GM21447 (cell line): ENCODE data around the gene EN1.

Experiments used
- ATAC-seq: cut with Tn5 transposase; IDR thresholded peaks from one replicate; pipeline ENCODE4 v1.9.1; 2021; ENCODE audit not compliant: unreplicated experiment

Gene EN1

GRCh38 chr2:118843483-118844132 is 3.8 kb downstream of the EN1 start:
- no peak for ATAC-seq

DNA sequence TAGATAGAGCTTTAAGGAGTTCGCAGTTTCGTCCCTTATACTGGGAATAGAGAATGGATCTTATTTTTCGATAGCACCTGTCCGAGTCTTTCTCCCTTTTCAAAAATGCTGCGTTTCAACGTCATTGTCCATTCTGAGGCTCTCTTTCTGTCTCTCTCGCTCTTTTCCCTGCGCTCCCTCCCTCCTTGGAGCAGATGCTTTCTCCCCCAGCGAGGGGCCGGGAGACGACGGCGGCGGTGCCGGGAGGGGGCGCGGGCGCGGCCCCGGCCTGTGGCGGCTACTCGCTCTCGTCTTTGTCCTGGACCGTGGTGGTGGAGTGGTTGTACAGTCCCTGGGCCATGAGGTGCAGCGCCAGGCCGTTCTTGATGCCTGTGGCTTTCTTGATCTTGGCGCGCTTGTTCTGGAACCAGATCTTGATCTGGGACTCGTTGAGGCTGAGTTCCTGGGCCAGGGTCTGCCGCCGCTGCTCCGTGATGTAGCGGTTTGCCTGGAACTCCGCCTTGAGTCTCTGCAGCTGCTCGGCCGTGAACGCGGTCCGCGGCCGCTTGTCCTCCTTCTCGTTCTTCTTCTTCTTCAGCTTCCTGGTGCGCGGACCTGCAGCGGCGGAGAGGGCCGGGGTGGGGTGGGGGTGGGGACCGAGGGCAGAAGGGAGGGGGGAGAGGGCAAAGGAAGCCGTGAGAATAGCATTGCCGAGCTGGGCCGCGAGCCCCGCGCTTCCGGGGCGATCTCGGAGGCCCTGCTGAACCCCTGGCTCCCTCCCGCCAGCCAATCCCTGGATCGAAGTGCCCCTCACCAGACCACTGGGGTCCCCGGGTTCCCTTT is 4.6 kb downstream of the EN1 start:
- no peak for ATAC-seq

DNA sequence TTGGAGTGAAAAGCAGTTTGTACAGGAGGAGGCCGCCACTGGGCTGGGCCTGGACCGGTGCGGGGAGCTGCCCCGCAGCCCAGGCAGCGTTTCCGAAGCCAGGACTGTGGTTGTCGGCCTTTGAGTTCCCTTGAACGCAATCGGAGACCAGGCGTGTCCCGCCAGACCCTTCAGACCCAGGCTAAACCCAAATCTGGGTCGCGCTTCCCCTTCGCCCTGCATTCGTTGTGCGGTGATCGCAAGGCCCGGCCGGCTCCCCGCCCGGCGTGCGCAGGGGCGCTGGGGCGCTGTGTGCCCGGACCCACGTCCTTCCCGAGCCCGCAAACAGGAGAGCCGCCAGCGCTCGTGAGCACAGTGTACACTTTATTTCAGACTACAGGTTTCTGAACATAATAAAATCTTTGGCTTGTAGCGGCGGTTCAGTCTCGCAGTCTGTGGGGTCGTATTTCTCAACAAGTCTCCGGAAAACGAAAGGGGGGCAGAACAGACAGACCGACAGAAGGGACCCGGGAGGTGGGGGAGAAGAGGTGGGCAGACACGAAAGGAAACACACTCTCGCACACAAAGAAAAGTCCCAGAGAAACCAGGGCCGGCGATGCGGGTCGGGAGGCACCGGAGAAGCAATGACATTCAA is 5.5 kb downstream of the EN1 start:
- no peak for ATAC-seq

DNA sequence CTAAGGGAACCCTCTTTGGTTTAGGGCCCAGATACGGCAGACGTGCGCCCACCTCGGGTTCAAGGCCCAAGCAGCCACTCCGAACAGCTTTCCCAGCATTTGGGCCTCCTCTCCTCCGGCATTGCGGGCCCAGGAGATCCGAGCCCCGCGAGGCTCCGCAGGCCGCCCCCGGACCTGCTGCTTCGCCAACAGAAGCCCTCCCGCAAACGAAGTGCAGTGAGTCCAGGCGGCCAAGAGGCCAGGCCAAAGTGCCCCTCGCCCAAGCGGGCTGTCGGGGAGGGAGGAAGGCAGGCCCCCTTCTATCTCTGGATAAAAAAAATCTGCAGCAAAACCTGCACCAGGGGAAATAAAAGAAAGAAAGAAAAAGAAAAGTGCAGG is 6.0 kb downstream of the EN1 start:
- ATAC-seq: no peak

DNA sequence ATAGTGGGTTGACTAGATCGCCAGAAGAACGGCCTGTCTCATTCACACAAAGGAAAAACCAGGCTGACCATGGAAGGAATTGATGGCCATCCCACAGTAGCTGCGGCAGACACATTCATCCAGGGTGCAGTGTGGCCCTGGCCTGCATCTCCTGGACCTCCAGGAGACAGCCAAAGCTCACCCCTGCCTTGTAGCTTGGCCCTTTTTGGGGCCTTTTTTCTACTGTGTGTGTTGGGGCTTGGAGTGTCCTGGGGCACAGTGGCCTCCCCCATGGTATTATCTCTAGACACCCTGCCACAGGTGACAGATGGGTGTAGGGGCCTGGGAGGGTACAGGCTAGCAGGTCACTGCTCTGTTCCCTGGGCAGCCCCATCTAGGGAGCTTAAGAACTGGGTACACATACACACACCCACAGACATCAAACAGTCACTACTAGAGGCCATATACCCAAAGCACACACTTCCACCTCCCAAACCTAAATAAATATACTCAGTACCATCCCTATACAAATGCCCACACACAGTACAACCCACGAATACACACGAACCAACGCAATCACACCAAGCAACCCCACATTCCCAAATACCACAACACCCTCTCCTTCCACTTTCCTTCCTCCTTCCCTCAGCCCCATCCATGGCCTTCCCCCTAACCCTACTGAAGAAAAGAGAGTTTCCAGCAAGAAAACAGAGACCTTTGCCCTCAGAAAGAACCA is 8.6 kb downstream of the EN1 start:
- no peak for ATAC-seq

DNA sequence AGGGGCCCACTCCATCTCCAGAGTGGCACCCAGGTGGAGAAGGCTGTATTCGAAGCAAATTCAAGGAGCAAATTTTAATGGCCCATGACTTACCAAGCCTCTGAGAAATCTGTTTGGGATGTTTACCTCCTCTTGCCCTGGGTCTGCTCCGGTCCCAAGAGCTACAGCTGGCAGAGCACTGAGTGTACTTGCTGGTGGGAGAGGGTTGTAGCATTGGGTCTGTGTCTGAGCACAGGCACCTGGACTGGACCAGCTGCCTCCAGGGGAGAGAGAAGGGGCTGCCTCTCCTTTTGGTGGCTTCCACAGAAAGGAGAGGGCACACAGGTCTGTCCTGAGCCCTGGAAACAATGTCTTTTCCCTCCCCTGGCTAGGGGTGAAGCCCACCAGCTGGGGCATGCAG is 9.8 kb downstream of the EN1 start:
- no peak for ATAC-seq

DNA sequence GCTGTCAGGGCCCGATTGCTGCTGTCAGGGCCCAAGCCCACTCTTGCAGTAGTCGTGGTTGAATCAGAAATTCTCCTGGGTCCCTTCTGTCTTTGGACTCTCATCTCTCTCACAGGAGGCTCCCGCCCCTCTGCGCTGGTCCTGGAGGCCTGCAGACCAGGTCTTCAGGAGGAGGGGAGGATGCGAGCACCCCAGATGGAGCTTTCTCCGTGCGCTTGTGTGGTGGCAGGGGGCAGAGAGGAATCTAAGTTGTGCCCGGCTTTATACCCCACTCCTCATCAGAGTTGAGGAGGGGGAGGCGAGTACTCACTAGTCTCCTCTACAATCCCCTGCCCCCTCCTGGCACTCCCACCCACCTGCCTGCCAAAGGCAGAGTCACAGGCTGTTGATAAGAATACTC is 10.4 kb downstream of the EN1 start:
- no peak for ATAC-seq

DNA sequence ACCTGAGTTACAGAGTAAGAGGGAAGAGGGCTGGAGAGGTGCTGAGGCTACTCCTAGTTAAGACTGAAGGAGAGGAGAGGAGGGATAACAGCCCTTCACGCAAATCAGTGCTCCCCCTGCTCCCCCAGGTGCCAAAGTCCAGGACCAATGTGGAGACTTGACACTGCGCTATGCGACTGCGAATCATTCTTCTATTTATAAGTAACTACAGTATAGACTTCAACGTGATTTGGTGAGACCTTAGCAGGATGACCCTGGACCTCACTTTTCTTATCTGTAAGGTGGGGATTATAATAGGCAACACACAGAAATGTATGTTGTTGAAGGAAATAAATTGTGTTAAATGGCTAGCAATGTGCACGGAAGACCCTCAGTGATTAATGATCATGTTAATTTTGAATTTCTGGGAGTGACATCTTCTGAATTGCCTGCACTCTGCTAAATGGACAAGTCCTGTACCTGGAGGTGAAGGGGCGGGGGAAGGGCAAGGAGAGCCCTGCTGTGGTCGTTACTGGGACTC is 11.0 kb downstream of the EN1 start:
- no peak for ATAC-seq

GRCh38 chr2:118835746-118836410 is 11.6 kb downstream of the EN1 start:
- no peak for ATAC-seq

DNA sequence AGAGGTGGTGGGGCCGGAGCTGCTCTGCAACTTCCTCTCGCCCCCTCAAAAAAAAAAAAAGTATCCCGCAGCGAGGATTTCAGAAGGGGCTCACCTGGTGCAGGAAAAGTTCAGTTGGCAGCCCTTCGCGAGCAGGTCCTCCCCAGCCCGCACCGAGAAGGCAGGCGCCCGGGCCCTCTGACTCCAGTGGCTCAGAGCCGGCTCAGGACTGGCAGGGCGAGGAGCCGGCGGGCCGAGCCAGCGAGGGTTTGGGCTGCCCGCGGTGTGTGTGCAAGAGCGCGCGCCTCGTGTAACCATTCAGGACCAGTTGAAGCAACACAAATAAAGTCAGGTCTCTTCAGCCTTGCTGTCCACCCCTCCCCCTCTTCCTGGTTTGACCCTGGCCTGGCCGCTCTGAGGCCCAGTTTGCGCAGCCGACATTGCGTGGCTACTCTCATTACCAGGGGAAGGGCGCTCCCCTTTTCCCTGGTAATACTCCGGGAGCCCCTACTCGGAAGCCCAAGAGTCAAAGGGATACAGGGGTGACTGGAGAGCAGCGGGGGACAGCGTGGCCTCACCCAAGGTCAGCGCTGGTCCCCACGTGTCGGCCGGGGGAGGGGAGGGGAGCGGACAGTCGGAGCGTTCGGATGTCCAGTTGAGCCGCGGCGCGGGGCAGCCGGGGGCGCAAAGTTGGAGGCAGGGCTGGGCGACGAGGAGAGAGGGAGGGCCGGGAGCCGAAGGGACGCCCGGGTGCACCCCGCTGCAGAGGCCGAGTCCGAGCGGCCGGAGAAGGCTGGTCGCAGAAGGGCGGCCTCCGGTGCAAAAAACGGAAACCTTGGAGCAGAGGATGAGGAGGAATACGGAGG is 12.3 kb downstream of the EN1 start:
- no peak for ATAC-seq

DNA sequence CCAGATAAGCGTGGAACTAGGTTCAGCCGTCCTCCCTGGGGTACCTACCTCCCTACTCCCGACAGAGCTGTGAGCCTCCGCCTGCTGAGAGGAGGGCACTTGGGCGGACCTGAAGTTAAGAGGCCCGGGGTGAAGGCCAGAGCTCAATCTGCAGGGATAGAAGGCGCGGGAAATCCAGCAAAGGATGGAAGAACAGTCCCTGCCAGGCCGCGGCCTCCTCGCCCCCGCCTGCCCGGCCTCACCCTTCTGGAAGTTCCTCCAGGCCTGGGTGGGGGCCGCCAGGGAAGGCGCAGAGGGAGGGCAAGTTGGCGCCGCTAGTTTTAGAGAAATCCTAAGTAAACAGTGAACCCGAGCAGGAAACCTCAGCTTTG is 13.0 kb downstream of the EN1 start:
- ATAC-seq: no peak

DNA sequence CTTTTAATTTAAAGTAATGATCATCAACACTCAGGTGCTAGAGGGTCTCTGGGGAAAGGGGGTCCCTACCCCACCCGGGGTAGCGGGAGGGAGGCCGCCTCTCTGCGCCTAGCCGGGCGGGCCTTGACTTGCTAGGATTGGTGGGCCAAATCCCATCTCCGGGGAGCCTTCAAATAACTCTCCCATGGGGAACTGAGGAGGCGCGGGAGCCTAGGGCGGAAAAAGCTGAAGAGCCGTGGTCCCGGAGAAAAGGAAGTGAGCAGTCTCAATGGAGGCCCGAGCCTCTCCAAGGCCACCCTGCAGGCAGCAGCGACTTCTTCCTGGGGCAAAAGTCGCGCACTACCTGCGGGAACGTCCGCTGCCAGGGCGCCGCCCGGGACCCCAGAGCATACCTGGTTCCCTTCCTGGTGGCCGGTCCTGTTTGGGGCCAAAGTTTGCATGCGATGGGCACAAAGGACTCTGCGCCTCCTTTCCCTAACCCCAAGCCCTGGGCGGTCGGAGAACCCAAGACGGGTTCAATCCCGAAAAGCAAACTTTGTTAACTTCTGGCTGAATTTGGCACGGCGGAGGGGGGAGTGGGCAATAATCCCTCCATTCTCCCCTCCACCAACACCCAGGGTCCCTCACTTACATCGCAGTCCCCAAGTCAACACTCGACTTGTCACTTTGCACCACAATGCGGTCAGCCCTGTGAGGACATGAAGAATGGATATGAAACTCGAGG is 13.6 kb downstream of the EN1 start:
- ATAC-seq: no peak

DNA sequence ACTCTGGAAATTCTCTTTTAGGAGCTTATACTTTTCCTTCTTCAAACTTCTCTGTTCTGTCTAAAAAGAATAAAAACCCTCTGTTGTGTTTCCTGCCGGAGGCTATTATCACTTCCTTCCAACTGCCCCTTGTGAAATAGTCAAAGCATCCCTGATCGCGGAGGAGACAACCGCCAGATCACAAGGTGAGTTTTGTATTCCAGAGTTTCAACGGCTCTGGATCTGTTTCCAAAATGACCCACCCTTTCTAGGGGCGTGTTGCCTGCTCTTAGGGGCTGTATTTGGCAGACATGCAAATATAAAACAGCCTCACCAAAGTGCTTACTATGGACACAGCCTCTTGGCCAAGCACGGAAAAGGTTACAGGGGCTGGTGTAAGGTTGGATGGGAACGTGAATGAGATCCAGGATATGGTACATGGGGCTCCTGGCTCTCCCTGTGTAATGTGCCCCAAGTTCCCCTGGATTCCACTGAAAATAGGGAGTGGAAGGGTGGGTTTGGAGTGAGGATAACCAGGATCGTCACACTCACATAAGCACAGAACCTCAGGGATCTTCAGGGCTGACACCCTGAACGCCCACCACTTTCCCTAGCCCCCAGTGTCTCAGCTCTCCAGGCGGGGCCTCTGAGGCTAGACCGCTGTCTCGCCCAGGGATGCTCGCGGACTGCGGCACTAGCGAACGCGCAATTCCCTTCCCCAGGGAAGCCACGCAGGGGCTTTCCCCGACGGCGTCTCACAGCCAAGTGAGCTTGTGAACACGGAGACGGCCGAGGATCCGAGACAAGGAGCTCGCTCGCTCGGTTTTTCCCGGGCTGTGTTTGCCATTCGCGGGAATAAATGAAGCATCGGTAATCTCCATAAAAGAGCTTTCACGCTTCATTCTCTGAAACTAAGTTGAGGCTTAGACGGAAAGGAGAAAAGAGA is 14.4 kb downstream of the EN1 start:
- ATAC-seq: no peak

DNA sequence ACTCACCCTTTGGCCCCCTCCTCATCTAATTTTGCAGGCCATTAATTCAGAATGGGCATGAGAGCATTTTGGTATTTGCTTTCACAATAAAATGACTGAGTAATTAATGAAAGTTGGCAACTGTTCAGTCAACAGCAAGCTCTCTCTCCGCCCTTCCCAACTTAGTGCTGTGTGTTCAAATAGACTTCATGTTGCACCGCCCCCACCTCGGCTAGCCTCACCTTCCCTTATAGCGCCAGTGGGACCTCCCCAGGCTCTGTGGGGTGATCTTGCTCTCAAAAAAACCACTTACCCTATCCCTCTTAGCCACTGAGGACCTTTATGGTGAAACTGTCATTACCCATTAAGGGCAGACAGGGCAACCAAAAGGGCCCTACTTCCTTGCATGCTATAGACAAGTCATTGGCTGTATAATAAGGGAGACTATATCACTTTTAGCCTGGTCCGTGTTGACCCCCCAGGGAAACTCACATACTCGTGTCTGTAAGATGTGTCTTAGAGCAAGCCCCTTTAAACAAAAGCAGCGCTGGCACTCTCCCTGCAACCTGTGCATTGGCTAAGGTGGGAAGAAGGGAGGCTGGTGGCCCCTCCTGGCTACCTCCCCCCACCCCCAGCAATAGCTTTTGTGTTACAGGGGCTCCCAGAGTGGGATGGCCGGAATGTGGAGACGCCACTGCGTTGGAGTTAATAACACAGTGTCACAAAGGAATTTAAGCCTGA is 15.2 kb downstream of the EN1 start:
- ATAC-seq: no peak

GRCh38 chr2:118830881-118831280 is 16.6 kb downstream of the EN1 start:
- no peak for ATAC-seq

DNA sequence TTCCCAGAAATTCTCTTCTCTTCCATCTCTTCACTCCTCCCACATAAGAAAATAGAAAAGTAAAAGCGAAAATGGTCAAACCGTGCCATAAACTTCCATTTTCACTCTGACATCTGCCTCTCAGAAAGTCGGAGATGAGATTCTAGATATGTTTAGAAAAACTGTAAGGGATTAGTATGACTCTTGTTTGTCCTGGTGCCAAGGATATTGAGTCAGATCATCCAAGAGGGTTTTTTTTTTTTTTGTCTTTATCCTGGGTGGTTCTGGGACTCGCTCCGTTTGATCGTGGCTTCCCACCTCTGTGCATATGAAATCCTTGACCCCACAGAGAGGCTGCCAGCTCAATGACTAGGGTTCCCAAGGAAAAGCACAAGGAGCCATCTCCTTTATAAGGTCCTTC is 17.3 kb downstream of the EN1 start:
- ATAC-seq: no peak

DNA sequence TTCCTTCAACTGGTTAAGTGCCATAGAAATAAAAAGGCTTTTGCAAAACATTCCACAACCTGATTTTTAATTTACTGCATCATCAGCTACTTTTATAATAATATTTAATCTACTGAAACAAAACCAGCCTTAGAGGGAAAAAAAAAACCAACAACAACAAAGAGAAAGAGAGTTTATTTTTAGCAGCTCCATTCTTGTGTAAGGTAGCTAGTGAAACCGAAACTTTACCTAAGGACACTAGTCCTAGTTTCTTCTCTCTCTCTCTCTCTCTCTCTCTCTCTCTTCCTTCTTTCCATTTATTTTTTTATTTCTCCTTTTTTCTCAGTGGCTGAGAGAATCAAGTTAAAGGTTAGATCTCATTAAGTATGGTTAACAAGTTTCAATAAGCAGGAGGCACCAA is 21.4 kb downstream of the EN1 start:
- no peak for ATAC-seq

DNA sequence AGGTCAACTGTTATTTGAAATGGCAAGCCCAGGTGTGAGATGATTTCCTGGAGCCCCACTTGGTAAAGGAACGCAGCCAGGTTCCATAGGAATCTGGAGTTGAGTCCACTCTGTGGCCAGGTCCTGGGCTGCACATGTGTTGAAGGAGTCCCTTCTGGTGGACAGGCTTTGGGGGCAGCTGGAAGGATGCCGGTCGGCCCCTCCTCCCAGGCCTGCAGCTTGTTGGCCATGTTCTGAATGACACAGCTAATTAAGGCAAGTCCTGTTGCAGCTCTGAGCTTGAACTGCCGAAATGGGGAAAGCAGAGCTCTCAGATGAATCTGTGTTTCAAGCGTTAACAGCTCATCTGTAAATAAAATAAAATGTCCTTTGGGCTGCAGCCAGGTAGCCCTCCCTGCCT is 23.8 kb downstream of the EN1 start:
- ATAC-seq: no peak
